ENCODE results near the gene TM7SF3.
"Not testable (repeated sequence)": the region's sequence is repeated elsewhere in the genome, so short reads cannot be mapped to it uniquely, and the experiment has no call there.

Gene TM7SF3

GRCh38 chr12:27018037-27018436, 3.9 kb upstream of the TM7SF3 start:
- no peak for DNase-seq
- in situ Hi-C loops (cut with HindIII; ENCODE audit: low pct_ligation_motif_present, low pct_unique_long_range_greater_than_20kb, low sequenced_read_pairs): no loop called here

DNA sequence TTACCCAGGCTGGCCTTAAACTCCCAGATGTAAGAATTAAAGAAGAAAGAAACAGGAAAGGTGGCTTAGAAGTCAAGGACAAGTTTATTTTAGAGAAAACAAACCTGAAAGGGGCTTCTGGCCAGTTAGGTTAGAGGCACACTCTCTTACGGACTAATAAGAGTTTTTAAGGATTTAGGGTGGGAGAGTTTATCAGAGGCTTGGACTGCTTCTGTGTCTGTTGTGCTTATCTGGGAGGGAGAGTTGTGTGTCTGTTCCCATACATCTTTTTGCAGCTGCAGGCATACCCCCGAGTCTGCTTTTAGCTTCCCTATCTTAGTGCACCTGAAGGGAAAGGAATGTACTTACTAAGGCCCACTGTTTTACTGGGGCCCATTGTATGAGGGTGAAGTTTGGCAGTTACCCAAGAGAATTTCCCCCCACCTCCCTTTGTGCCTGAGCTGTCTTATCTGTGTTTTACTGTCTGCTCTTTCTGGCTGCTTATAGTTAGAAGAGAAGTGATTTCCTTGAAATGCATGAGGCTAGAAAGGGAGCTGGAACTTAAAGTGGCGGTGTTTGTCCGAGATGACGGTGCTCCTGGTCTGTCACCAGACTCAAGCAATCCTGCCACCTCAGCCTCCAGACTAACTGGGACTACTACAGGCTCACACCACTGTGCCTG, 3.1 kb upstream of the TM7SF3 start:
- in situ Hi-C loops (cut with HindIII; ENCODE audit: low pct_ligation_motif_present, low pct_unique_long_range_greater_than_20kb, low sequenced_read_pairs); DNase-seq: not testable (repeated sequence)

- DNase-seq: peak; percentile 75
These were observed 1.5 kb upstream of the TM7SF3 start for GRCh38 chr12:27015730-27016076.

GRCh38 chr12:27014859-27015729, 910 bp upstream of the TM7SF3 start:
- no peak for DNase-seq
- in situ Hi-C loops (cut with HindIII; ENCODE audit: low pct_ligation_motif_present, low pct_unique_long_range_greater_than_20kb, low sequenced_read_pairs): no loop called here

More at GRCh38 chr12:27015730-27016076, 1.5 kb upstream of the TM7SF3 start:
- in situ Hi-C loops (cut with HindIII; ENCODE audit: low pct_ligation_motif_present, low pct_unique_long_range_greater_than_20kb, low sequenced_read_pairs): no loop called here

GRCh38 chr12:27013611-27014084, 536 bp downstream of the TM7SF3 start:
- peak; percentile 63 for DNase-seq
- in situ Hi-C loops (cut with HindIII; ENCODE audit: low pct_ligation_motif_present, low pct_unique_long_range_greater_than_20kb, low sequenced_read_pairs): no loop called here

- in situ Hi-C loops (cut with HindIII; ENCODE audit: low pct_ligation_motif_present, low pct_unique_long_range_greater_than_20kb, low sequenced_read_pairs): no loop called here
- no peak for DNase-seq
These were observed 1.3 kb downstream of the TM7SF3 start for GRCh38 chr12:27012982-27013255.

DNA sequence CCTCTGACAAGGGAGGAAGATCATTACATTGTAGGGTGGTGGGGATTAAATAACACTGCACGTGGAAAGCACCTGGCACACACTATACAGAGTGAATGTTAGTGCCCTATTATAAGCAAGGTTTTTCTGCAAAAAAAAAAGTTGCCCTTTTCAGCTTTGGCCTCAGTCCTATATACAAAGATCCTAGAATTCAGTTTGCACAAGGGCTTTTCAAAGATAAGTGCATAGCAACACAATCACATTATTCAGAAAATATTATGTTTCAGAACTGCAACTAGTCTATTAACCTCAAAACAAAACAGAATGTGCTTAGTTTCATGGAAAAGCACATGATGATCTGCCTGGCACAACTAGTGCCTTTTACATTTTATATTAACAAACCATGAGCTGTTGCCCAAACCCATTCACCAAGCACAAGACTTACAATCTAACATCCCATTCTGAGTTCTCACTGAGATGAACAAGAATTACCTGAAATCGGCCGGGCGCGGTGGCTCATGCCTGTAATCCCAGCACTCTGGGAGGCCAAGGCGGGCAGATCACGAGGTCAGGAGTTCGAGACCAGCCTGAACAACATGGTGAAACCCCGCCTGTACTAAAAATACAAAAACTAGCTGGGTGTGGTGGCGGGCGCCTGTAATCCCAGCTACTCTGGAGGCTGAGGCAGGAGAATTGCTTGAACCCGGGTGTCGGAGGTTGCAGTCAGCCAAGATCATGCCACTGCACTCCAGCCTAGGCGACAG, 1.8 kb downstream of the TM7SF3 start:
- in situ Hi-C loops (cut with HindIII; ENCODE audit: low pct_ligation_motif_present, low pct_unique_long_range_greater_than_20kb, low sequenced_read_pairs): no loop called here
- DNase-seq: no peak

GRCh38 chr12:27009881-27010301, 4.3 kb downstream of the TM7SF3 start:
- in situ Hi-C loops (cut with HindIII; ENCODE audit: low pct_ligation_motif_present, low pct_unique_long_range_greater_than_20kb, low sequenced_read_pairs): no loop called here
- DNase-seq: no peak

DNA sequence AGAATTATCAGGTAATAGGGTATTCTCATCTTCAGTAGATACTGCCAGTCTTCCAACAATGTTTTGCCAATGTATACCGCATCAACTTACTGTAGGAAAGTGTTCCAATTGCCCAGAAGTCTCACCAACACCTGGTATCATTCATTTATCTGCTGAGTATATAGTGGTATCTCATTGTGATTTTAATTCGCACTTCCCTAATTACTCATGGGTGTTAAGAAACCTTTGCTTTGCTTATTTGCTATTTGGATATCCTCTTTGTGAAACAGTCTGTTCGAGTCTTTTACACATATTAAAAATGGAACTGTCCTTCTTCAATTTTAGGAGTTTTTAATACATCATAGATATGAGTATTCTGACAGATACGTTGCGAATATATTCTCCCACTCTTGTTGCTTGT, 6.1 kb downstream of the TM7SF3 start:
- in situ Hi-C loops (cut with HindIII; ENCODE audit: low pct_ligation_motif_present, low pct_unique_long_range_greater_than_20kb, low sequenced_read_pairs): no loop called here
- DNase-seq: no peak

- no peak for DNase-seq
- in situ Hi-C loops (cut with HindIII; ENCODE audit: low pct_ligation_motif_present, low pct_unique_long_range_greater_than_20kb, low sequenced_read_pairs): no loop called here
These were observed 7.3 kb downstream of the TM7SF3 start for GRCh38 chr12:27006797-27007467.

GRCh38 chr12:27005495-27005894, 8.7 kb downstream of the TM7SF3 start:
- in situ Hi-C loops (cut with HindIII; ENCODE audit: low pct_ligation_motif_present, low pct_unique_long_range_greater_than_20kb, low sequenced_read_pairs): no loop called here
- DNase-seq: no peak

DNA sequence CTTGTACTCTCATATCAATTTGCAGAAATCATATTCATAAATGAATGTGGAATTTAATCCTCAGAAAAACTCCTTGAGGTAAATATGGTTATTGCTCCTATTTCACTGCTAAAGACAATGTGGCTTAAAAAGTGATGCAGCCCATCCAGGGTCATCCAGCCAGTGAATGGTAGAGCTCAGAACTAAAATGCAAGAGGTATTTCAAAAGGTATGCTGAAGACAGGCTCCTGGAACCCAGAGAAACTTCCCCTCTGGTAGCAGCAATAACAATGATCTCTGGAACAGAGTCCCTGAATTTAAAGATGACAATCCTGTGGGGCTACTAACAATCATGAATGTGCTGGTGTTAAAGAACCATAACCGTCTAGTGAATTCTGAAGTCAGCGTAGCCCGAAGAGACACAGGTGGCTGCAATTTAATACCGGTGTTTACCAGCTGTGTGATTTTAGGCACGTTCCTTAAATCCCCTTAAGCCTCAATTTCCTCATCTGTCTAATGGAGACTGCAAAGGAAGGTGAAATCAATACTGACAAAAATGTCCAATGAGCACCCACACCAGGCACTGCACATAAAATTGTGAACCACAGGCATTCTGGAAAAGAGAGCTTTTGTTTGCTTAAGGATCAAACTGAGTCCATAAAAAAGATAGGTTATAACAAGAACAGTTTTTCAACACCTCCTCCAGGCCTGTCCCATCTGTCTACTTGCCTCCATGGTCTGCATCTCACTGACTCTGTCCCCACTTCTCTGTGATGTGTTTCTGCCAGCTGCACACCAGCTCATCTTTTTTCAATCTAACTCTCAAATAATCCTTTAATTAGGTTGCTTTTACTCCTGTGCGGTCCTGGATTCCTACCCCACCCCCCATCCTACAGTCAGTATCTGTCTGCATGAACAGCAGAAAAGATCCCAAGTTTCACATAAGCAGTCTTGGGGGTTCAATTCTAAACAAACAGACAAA, 10.5 kb downstream of the TM7SF3 start:
- in situ Hi-C loops (cut with HindIII; ENCODE audit: low pct_ligation_motif_present, low pct_unique_long_range_greater_than_20kb, low sequenced_read_pairs): no loop called here
- no peak for DNase-seq

GRCh38 chr12:27002141-27002540, 12.0 kb downstream of the TM7SF3 start:
- in situ Hi-C loops (cut with HindIII; ENCODE audit: low pct_ligation_motif_present, low pct_unique_long_range_greater_than_20kb, low sequenced_read_pairs): no loop called here
- peak; percentile 67 for DNase-seq

GRCh38 chr12:27001663-27002062, 12.5 kb downstream of the TM7SF3 start:
- DNase-seq: no peak
- in situ Hi-C loops (cut with HindIII; ENCODE audit: low pct_ligation_motif_present, low pct_unique_long_range_greater_than_20kb, low sequenced_read_pairs): no loop called here

GRCh38 chr12:27000961-27001360, 13.2 kb downstream of the TM7SF3 start:
- in situ Hi-C loops (cut with HindIII; ENCODE audit: low pct_ligation_motif_present, low pct_unique_long_range_greater_than_20kb, low sequenced_read_pairs): no loop called here

GRCh38 chr12:26997003-26997402, 17.2 kb downstream of the TM7SF3 start:
- DNase-seq: no peak
- in situ Hi-C loops (cut with HindIII; ENCODE audit: low pct_ligation_motif_present, low pct_unique_long_range_greater_than_20kb, low sequenced_read_pairs): loop anchor here (5.0 kb wide), 1 partner anchor 40 kb away; no protein-coding TSS in a partner anchor

More at GRCh38 chr12:27000961-27001360, 13.2 kb downstream of the TM7SF3 start:
- DNase-seq: no peak

DNA sequence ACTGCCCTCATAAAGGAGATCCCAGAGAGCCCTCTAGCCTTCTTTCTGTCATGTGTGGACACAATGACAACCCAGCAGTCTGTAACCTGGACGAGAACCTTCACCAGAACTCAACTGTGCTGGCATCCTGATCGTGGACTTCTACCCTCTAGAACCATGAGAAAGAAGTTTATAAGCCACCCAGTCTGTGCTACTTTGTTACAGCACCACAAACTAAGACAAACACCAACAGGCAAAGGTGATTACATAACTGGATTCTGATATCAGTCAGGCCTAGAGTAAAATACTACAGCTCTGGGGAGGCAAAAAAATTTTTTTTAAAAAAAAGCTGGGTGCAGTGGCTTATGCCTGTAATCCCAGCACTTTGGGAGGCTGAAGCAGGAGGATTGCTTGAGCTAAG, 18.5 kb downstream of the TM7SF3 start:
- no peak for DNase-seq
- in situ Hi-C loops (cut with HindIII; ENCODE audit: low pct_ligation_motif_present, low pct_unique_long_range_greater_than_20kb, low sequenced_read_pairs): loop anchor here (5.0 kb wide), 1 partner anchor 38 kb away; no protein-coding TSS in a partner anchor

DNA sequence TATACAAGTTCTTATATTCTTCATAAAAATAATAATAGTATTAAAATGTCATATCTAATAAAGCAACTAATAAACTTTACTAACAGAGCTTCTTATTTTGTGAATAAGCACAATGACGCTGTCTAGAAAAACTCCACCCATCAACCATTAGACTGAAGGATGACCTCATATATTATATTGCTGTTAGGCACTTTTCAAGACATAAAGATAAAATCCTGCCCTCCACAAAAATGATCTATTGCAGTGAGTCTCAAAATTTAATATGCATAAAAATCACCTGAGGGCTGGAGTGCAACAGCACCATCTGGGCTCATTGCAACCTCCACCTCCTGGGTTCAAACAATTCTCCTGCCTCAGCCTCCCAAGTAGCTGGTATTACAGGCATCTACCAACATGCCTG, 20.1 kb downstream of the TM7SF3 start:
- in situ Hi-C loops (cut with HindIII; ENCODE audit: low pct_ligation_motif_present, low pct_unique_long_range_greater_than_20kb, low sequenced_read_pairs): no loop called here

More for the DNA sequence above, 20.1 kb downstream of the TM7SF3 start:
- no peak for DNase-seq
